Right lobe of liver (tissue), 6 donors: Measurements from ENCODE around the gene PSMC4. TPM values are rescaled to one million over a fixed set of nuclear protein-coding genes. Genes with fewer than 3 reads are reported as not detected.
A peak's percentile ranks its signal among the peaks of the same experiment; 100 is the strongest.

Source experiments
- ATAC-seq, 4 donors: fragments of 200-7000 bp; cut with Tn5 transposase; one replicate each; pipeline ENCODE4 v1.9.1; 2020; ENCODE audit warnings: mild to moderate bottlenecking in 4 of 4, moderate library complexity in 4 of 4
- DNase-seq, 3 donors: peaks; one replicate each; pipeline ENCODE4 v3.0.0-alpha.2; 2020
- H3K27ac ChIP-seq, 3 donors: fragments of 200-600 bp; one replicate each; pipeline ENCODE4 v1.8.0; 2022
- H3K27me3 ChIP-seq, 2 donors: fragments of 200-600 bp; one replicate each; pipeline ENCODE4 v1.8.0; 2022
- H3K36me3 ChIP-seq, 4 donors: fragments of 200-600 bp; sonication (generic) in 1 of 4; one replicate each; pipeline versions ENCODE4 v1.5.1 to v1.8.0; 2017 to 2022; ENCODE audit warnings: control low read depth in 1 of 4
- H3K4me1 ChIP-seq, 4 donors: fragments of 200-600 bp; sonication (generic) in 1 of 4; one replicate each; pipeline versions ENCODE4 v1.5.1 to v1.8.0; 2017 to 2022; ENCODE audit warnings: control low read depth in 1 of 4
- H3K4me3 ChIP-seq, 3 donors: fragments of 200-600 bp; one replicate each; pipeline ENCODE4 v1.8.0; 2022
- H3K9me3 ChIP-seq, 4 donors: fragments of 200-600 bp; sonication (generic) in 1 of 4; one replicate each; pipeline versions ENCODE4 v1.5.1 to v1.8.0; 2017 to 2022; ENCODE audit warnings: control low read depth in 1 of 4
- CTCF ChIP-seq, 4 donors: fragments of 200-600 bp in 3 of 4; fragments of 450-650 bp in 1 of 4; IDR thresholded peaks; one replicate each; pipeline versions ENCODE4 v1.5.1 to v1.8.0; 2016 to 2022; ENCODE audit warnings: antibody characterized with exemption in 4 of 4, mild to moderate bottlenecking in 2 of 4
- POLR2A ChIP-seq: fragments of 450-650 bp; IDR thresholded peaks from one replicate; pipeline ENCODE4 v1.6.1; 2017; ENCODE audit warnings: antibody characterized with exemption, mild to moderate bottlenecking
- WGBS: methylation state at CpG from one replicate; pipeline ENCODE4 v1.1.6; 2018; ENCODE audit warnings: low coverage, low lambda C conversion rate; ENCODE audit not compliant: insufficient coverage; ENCODE audit errors: missing lambda C conversion rate; 5-methylcytosine and 5-hydroxymethylcytosine counted together
- intact Hi-C, 2 donors: fragments of 100-400 bp; cut with DNase I; formaldehyde crosslinking; loops; one replicate each; pipeline versions ENCODE4 v1.11.2 to v1.14.1; 2022
- total RNA-seq, 6 experiments: library from RNA; depleted of rRNA in 2 of 6; stranded (reverse); fragments of >200 nt in 2 of 6; fragmentation: NEBNext Ultra II Directional in 3 of 6; extraction: Animal tissue kit (Norgen Biotek cat#: 25700) in 3 of 6; gene quantifications; one replicate each; pipeline versions ENCODE4 v1.1.0 to v1.2.4, GENCODE V29; 2016 to 2023
- donor health status: DM: no; HTN: yes; CAD: no.
- donor health status: DM: no; HTN: no; CAD: no.
- donor health status: DM: no; HTN: no; CAD: no.
- donor health status: DM: no; HTN: yes; CAD: no.
- donor health status: DM: no; HTN: yes; CAD: no.

Gene PSMC4
- total RNA-seq, 6 experiments from 2014 or later = 40.0 to 106 (median 52.5) TPM

- TF ChIP-seq CTCF (IDR thresholded peaks at IDR 0.05) = no peak
- no peak for TF ChIP-seq POLR2A
- no peak overlapping the region for H3K4me3 ChIP-seq
- no peaks in the 10 kb centered on the region for H3K36me3 ChIP-seq
- H3K27ac ChIP-seq = no peak overlapping the region
- intact Hi-C loops = no loop called here
- H3K27me3 ChIP-seq = no peaks in the 10 kb centered on the region
- no peak for ATAC-seq
- DNase-seq = no peak
- peaks cover 0 to 14% (median 2%) of the 10 kb centered on the region in 4 donors for H3K4me1 ChIP-seq
- H3K9me3 ChIP-seq = no peaks in the 10 kb centered on the region
These were observed 23.4 kb downstream of the PSMC4 start for GRCh38 chr19:39994361-39994760.

DNA sequence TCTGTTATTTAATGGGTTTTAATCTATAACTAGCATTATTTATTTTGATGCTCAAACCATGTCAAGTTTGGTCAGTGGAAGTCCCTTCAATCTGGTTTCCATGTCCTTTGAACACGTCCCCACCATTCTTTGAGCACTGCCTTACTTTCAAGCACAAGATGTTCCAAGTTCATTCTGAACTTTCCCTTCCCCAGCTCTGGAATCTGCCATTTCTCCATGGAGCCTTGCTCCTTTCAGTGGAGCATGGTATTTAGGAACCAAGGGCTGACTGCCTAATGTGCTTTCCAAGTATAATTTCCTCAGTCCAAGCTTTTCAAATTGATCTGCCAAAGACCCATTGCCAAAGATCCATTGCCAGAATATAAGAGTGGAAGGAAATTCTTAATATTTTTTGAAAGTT lies 24.8 kb downstream of the PSMC4 start:
- no peak for DNase-seq
- no peak for TF ChIP-seq CTCF (IDR thresholded peaks at IDR 0.05)
- WGBS = 82% methylated on average over 1 of the region's 1 CpG
- Histone ChIP-seq H3K4me1 (peaks cover 0 to 14% (median 2%) of the 10 kb centered on the region in 4 donors), H3K27me3 (no peaks in the 10 kb centered on the region), H3K4me3 (peak overlapping the region in 1 of 3 donors; percentile 71), H3K27ac (no peak overlapping the region), H3K9me3 (no peaks in the 10 kb centered on the region), H3K36me3 (no peaks in the 10 kb centered on the region)
- intact Hi-C loops = no loop called here
- ATAC-seq = no peak

DNA sequence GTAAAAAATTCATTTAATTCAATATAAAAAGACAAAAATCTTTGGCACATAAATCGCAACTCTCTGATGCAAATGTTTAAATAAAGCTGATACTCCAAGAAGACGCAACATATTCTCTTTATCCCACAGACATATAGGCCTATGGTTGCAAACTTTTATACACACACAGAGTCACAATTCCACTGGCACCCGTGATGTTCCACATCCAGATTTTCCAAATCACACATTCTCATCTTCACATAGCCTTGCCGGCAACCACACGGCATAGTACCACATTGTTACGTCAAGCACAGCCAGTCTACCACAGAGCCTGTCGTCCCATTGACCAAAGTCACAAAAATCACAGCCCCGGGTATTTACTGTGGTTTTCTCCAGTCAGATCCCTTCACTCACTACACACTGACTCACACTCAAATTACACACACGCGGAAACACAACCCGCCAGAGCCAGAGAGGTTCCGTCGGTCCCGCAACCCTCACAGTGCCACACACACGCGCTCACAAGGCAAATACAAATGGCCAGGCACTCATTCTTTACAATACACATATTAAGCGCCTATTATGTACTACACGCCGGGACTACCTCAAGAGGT lies 25.3 kb downstream of the PSMC4 start:
- Histone ChIP-seq H3K27ac (peak overlapping the region; percentile 57 to 82 (median 80)), H3K4me3 (peak overlapping the region; percentile 59 to 83 (median 71)), H3K9me3 (no peaks in the 10 kb centered on the region), H3K27me3 (no peaks in the 10 kb centered on the region), H3K36me3 (no peaks in the 10 kb centered on the region), H3K4me1 (peaks cover 0 to 14% (median 2%) of the 10 kb centered on the region in 4 donors)
- TF ChIP-seq CTCF (IDR thresholded peaks at IDR 0.05) (no peak), POLR2A (no peak)
- no peak for DNase-seq
- ATAC-seq = peak; percentile 16 to 63 (median 38)
- intact Hi-C loops = no loop called here
- 11% methylated on average over 18 of the region's 19 CpGs for WGBS

- Histone ChIP-seq H3K27me3 (no peaks in the 10 kb centered on the region), H3K9me3 (no peaks in the 10 kb centered on the region), H3K27ac (peak within 1 kb of the TSS; percentile 57 to 82 (median 80)), H3K36me3 (no peaks in the 10 kb centered on the region), H3K4me1 (peaks cover 0 to 14% (median 2%) of the 10 kb centered on the region in 4 donors), H3K4me3 (peak within 1 kb of the TSS; percentile 59 to 83 (median 71))
- WGBS = 4% methylated on average over 24 of the region's 53 CpGs
- intact Hi-C loops = no loop called here
- peak; percentile 93 to 94 (median 94) for DNase-seq
- peak; percentile 98 for ATAC-seq
- TF ChIP-seq POLR2A (peak; percentile 92), CTCF (IDR thresholded peaks at IDR 0.05) (no peak)
These were observed 26.1 kb downstream of the PSMC4 start, which contains the start of gene ZNF546 for GRCh38 chr19:39996811-39997637. Gene ZNF546, plus strand, starts transcription at chr19:39997060. Its CDS starts 1,267 bp downstream, at chr19:39998327.
